LHCN-M2 (cell line): ENCODE data around the gene ZNF71. TPM values are rescaled to one million over a fixed set of nuclear protein-coding genes. Genes with fewer than 3 reads are reported as not detected.

Source experiments
- DNase-seq: peaks from one replicate; pipeline ENCODE4 v3.0.0-alpha.2; 2012; ENCODE audit warnings: low read depth
- polyA plus RNA-seq: library from polyadenylated mRNA; unstranded; fragments of >200 nt; gene quantifications from one replicate; pipeline ENCODE4 v1.2.1, GENCODE V29; 2012; ENCODE audit warnings: missing spikeins
- total RNA-seq: library from RNA; depleted of rRNA; stranded (reverse); fragments of >200 nt; gene quantifications from 2 replicates; pipeline ENCODE4 v1.2.3, GENCODE V29; 2014; rRNA removed

ZNF71 gene
- total RNA-seq: 9.4 and 10.8 TPM in 2 replicates
- 6.4 TPM for polyA plus RNA-seq

- peak; percentile 82 for DNase-seq
Observed at GRCh38 chr19:56594783-56595547, at the start of gene ZNF71. Gene ZNF71 (plus strand): TSS chr19:56595302. CDS start chr19:56601559, 6,257 bp downstream.

GRCh38 chr19:56547535-56547934 lies 47.6 kb upstream of the ZNF71 start:
- no peak for DNase-seq

- no peak for DNase-seq
Observed at GRCh38 chr19:56554272-56554869, 40.7 kb upstream of the ZNF71 start.

- DNase-seq: no peak
Observed at GRCh38 chr19:56562766-56563165, 32.3 kb upstream of the ZNF71 start.

GRCh38 chr19:56566904-56567273 lies 28.2 kb upstream of the ZNF71 start:
- peak; percentile 11 for DNase-seq

- peak; percentile 76 for DNase-seq
Observed at GRCh38 chr19:56567274-56568120, 27.6 kb upstream of the ZNF71 start, which contains the start of gene ZNF470. Gene ZNF470 (plus strand): TSS chr19:56567468. CDS start chr19:56570312, 2,844 bp downstream.

- no peak for DNase-seq
Observed at GRCh38 chr19:56572589-56572988, 22.5 kb upstream of the ZNF71 start.

GRCh38 chr19:56573914-56574313 lies 21.2 kb upstream of the ZNF71 start:
- no peak for DNase-seq

GRCh38 chr19:56577719-56578602 lies 17.1 kb upstream of the ZNF71 start:
- DNase-seq: no peak

GRCh38 chr19:56594446-56594782 lies 688 bp upstream of the ZNF71 start:
- DNase-seq: no peak

GRCh38 chr19:56595548-56595899 lies 422 bp downstream of the ZNF71 start:
- DNase-seq: peak; percentile 25

GRCh38 chr19:56596676-56597075 lies 1.6 kb downstream of the ZNF71 start:
- DNase-seq: no peak

GRCh38 chr19:56597696-56598095 lies 2.6 kb downstream of the ZNF71 start:
- peak; percentile 9 for DNase-seq

GRCh38 chr19:56601375-56601774 lies 6.3 kb downstream of the ZNF71 start:
- DNase-seq: peak; percentile 46

- no peak for DNase-seq
Observed at GRCh38 chr19:56603829-56604228, 8.7 kb downstream of the ZNF71 start.

- no peak for DNase-seq
Observed at GRCh38 chr19:56608274-56608964, 13.3 kb downstream of the ZNF71 start.

GRCh38 chr19:56611288-56611687 lies 16.2 kb downstream of the ZNF71 start:
- DNase-seq: no peak

- no peak for DNase-seq
Observed at GRCh38 chr19:56612737-56613136, 17.6 kb downstream of the ZNF71 start.

GRCh38 chr19:56613639-56614038 lies 18.5 kb downstream of the ZNF71 start:
- no peak for DNase-seq

GRCh38 chr19:56617531-56617930 lies 22.4 kb downstream of the ZNF71 start:
- DNase-seq: peak; percentile 56

- DNase-seq: no peak
Observed at GRCh38 chr19:56619121-56619520, 24.0 kb downstream of the ZNF71 start.
